DOHH2 (cell line): Measurements from ENCODE around the gene STARD13.

Source experiments
- CTCF ChIP-seq: fragments of 200-600 bp; sonication (generic); IDR thresholded peaks from one replicate; pipeline ENCODE4 v1.5.1; 2014; ENCODE audit warnings: antibody characterized with exemption, mild to moderate bottlenecking, low read depth, low read length; ENCODE audit not compliant: poor library complexity, severe bottlenecking
- EZH2phosphoT487 ChIP-seq: fragments of 200-600 bp; sonication (generic); IDR thresholded peaks from 2 replicates; pipeline ENCODE4 v1.6.1; 2017; ENCODE audit warnings: borderline replicate concordance, mild to moderate bottlenecking, antibody characterized with exemption, low read length, moderate library complexity, mixed read lengths

GRCh38 chr13:33235564-33235963 lies 50.0 kb downstream of the STARD13 start:
- no peak for TF ChIP-seq CTCF
- no peak for TF ChIP-seq EZH2phosphoT487
